ENCODE measurements around the gene TMEM185B. TPM values are rescaled to one million over a fixed set of nuclear protein-coding genes. Genes with fewer than 3 reads are reported as not detected.

TMEM185B gene
- total RNA-seq, 6 donors from 2014 or later = 15.3 to 29.3 (median 25.5) TPM

DNA sequence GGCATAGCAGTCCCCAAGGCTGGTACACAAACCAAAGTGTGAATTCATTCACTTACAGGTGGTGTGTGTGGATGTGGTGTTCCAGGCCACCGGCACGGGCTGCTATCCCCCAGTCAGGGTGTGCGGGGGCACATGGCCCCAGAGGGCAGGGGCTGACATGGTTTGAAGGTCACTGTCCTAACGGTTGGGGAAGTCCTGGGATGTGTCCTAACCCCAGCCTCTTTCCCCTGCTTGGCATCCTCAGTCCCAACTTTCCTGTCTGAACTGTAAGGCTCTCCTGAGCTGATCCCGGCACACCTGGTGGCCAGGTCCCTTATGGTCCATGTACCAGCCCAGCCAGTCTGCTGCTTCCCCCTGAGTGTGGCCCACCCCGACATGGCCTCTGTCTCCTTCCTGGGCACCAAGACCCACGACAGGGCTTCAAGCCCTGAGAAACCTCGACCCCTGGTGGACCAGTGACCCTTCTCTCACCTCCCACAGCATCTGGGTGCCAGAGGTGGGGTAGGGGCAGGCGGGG is 2.4 kb upstream of the TMEM185B start:
- no peak for ATAC-seq (ENCODE audit: low FRiP score in 2 of 2)
- no peak for DNase-seq
- WGBS, 2 donors = 89 to 91% methylated on average over 7 to 9 of the region's 9 CpGs
- Histone ChIP-seq H3K9me3 (no peaks in the 10 kb centered on the region), H3K27me3 (no peaks in the 10 kb centered on the region), H3K36me3 (no peaks in the 10 kb centered on the region), H3K4me1 (peaks cover 24 to 37% (median 30%) of the 10 kb centered on the region in 4 donors), H3K27ac (no peak overlapping the region), H3K4me3 (no peak overlapping the region)
- TF ChIP-seq POLR2A (IDR thresholded peaks at IDR 0.05) = no peak

DNA sequence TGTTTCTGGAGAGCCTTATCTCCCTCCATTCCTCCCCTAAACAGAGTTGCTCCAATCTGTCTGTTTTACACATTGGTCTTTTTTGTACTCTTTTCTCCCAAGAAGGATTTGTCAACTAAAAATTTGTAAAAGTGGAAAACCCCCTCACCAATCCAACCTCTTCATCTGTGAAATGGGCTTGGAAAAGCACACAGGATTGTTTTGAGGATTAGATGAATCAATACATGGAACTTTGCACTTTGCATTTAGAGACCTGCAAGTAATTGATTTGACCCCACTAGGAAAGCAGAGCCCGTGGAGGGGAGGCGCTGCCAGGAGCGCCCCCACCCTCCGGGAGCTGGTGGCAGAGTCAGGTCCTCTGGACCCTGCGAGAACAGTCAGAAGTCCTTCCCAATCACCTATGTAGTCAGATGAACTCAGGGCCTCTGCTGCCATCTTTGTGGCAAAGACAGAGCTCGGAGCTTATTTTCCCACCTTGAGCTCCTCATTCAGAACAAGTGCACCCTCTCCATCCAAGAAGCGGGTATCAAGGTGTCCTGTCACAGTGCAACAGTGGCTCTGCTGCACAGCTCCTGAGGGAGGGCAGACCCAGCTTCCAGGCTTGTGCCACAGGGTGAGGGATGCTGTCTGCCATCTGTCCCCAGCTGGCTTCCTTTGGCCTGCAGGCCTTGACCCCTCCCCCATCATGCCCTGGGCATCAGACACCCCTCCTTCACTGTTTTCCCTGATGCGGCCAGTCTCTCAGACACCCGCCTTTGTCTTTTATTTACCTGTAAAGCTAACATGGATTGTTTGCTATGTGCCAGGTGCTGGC is 1.7 kb upstream of the TMEM185B start:
- H3K36me3 ChIP-seq = peaks cover 0 to 5% (median 0%) of the 10 kb centered on the region in 4 donors
- peaks cover 24 to 43% (median 29%) of the 10 kb centered on the region in 4 donors for H3K4me1 ChIP-seq
- no peak overlapping the region for H3K4me3 ChIP-seq
- TF ChIP-seq POLR2AphosphoS5 (IDR thresholded peaks at IDR 0.05) (no peak), POLR2A (IDR thresholded peaks at IDR 0.05) (no peak), EP300 (IDR thresholded peaks at IDR 0.05) (no peak)
- TF ChIP-seq, protein P1, sequence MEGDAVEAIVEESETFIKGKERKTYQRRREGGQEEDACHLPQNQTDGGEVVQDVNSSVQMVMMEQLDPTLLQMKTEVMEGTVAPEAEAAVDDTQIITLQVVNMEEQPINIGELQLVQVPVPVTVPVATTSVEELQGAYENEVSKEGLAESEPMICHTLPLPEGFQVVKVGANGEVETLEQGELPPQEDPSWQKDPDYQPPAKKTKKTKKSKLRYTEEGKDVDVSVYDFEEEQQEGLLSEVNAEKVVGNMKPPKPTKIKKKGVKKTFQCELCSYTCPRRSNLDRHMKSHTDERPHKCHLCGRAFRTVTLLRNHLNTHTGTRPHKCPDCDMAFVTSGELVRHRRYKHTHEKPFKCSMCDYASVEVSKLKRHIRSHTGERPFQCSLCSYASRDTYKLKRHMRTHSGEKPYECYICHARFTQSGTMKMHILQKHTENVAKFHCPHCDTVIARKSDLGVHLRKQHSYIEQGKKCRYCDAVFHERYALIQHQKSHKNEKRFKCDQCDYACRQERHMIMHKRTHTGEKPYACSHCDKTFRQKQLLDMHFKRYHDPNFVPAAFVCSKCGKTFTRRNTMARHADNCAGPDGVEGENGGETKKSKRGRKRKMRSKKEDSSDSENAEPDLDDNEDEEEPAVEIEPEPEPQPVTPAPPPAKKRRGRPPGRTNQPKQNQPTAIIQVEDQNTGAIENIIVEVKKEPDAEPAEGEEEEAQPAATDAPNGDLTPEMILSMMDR (IDR thresholded peaks at IDR 0.05) = no peak
- no peaks in the 10 kb centered on the region for H3K9me3 ChIP-seq
- peak overlapping the region in 1 of 4 donors; percentile 97 for H3K27ac ChIP-seq
- 89 to 97% methylated on average over 6 to 9 of the region's 9 CpGs for WGBS, 2 donors
- H3K27me3 ChIP-seq = no peaks in the 10 kb centered on the region
- DNase-seq = no peak
- no peak for ATAC-seq (ENCODE audit: low FRiP score in 2 of 2)

DNA sequence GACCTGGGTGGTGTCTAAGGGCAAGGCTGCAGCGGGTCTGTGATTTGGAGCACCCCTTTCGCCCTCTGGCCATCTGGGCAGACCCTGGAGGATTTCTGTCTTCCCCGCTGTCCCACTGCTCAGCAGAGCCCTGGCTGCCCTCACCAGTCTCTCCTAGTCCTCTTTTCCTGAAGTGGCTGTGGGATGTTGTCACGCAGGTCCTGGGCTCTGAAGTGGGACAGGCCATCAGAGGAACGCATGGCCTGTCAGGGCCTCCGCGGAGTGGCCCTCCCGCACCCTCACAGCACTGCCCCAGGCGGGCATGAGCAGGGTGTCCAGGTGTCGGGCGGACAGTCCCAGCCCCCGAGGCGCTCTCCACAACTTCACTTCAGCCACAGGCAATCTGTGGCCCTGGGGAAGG is 1.1 kb upstream of the TMEM185B start:
- peak overlapping the region in 2 of 4 donors; percentile 76 to 79 for H3K4me3 ChIP-seq
- H3K27me3 ChIP-seq = no peaks in the 10 kb centered on the region
- peak overlapping the region in 3 of 4 donors; percentile 92 to 97 (median 95) for H3K27ac ChIP-seq
- DNase-seq (no peak), ATAC-seq (ENCODE audit: low FRiP score in 2 of 2) (no peak)
- H3K4me1 ChIP-seq = peaks cover 24 to 48% (median 29%) of the 10 kb centered on the region in 4 donors
- H3K9me3 ChIP-seq = no peaks in the 10 kb centered on the region
- H3K36me3 ChIP-seq = peaks cover 0 to 7% (median 0%) of the 10 kb centered on the region in 4 donors
- TF ChIP-seq POLR2A (IDR thresholded peaks at IDR 0.05) = no peak
- WGBS, 2 donors = 90 to 92% methylated on average over 12 to 13 of the region's 13 CpGs

DNA sequence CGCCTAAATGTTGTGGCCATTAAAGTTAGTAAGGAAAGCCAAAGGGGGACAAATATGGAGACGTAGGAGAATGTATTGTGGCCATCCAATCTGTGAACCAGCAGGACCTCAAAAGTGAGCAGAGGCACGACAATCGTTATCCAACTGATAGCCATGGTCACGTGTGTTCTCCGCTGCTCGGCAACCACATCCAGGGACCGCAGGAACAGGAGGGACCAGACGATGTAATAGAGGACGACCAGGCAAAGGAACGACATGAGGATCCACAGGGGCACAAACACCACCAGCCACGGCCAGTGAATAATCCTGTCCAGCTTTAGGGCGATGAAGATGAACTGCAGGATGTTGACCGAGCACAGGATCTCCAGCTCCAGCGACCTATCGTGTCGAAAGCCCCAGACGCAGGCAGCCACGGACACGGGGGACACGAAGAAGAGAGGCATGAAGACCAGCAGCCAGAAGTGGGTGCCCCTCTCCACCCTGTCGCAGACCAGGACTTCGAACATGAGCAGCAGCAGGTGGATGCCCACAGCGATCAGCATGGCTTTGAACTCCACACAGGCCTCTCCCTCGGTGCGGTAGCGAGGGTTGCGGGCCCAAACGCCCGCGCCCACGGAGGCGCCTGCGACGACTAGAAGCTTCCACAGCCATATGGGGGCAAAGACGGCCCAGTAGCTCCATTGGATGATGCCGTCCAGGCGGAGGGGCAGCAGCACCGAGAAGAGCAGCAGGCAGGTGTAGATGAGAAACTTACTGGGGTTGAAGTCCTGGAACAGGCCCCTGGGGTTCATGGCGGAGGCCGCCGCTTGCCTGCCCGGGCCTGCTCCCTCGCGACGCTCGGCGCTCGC is 790 bp downstream of the TMEM185B start:
- WGBS, 2 donors = 89 to 91% methylated on average over 40 to 49 of the region's 49 CpGs
- peak overlapping the region; percentile 87 to 97 (median 94) for H3K27ac ChIP-seq

DNA sequence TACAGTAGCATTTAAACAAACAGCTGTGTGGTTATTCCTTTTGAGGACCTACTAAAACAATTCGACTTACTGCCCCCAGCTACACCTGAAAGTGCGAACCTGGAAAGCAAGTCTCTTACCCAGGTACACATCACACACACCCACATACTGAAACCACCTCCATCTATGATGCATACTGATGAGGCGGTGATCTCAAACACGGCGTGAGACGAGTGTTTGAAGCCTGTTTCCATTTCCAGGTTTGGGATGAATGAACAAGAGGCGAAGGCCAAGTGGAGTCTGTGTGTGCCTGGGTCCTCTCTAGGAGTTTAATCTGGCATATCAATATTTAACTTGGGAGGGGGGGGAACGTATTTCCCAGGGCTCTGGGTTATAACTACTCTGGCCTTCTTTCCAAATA is 1.6 kb downstream of the TMEM185B start:
- H3K4me1 ChIP-seq = peaks cover 24 to 48% (median 29%) of the 10 kb centered on the region in 4 donors
- H3K36me3 ChIP-seq = peaks cover 0 to 19% (median 0%) of the 10 kb centered on the region in 4 donors
- H3K4me3 ChIP-seq = no peak overlapping the region
- no peaks in the 10 kb centered on the region for H3K9me3 ChIP-seq
- no peak for ATAC-seq (ENCODE audit: low FRiP score in 2 of 2)
- H3K27ac ChIP-seq = no peak overlapping the region
- TF ChIP-seq EP300 (IDR thresholded peaks at IDR 0.05) (no peak), POLR2A (IDR thresholded peaks at IDR 0.05) (no peak), POLR2AphosphoS5 (IDR thresholded peaks at IDR 0.05) (no peak)
- TF ChIP-seq, protein P1 (IDR thresholded peaks at IDR 0.05) = no peak
- H3K27me3 ChIP-seq = no peaks in the 10 kb centered on the region
- WGBS, 2 donors = 94 to 95% methylated on average over 8 of the region's 8 CpGs
- DNase-seq = no peak

More for the DNA sequence above, 790 bp downstream of the TMEM185B start:
- peak overlapping the region; percentile 74 to 85 (median 78) for H3K4me3 ChIP-seq
- H3K27me3 ChIP-seq = no peaks in the 10 kb centered on the region
- H3K9me3 ChIP-seq = no peaks in the 10 kb centered on the region
- no peak for ATAC-seq (ENCODE audit: low FRiP score in 2 of 2)
- H3K4me1 ChIP-seq = peaks cover 24 to 48% (median 29%) of the 10 kb centered on the region in 4 donors
- DNase-seq = no peak
- H3K36me3 ChIP-seq = peaks cover 0 to 19% (median 0%) of the 10 kb centered on the region in 4 donors
- TF ChIP-seq, protein P1 (IDR thresholded peaks at IDR 0.05) = no peak
- TF ChIP-seq POLR2AphosphoS5 (IDR thresholded peaks at IDR 0.05) (no peak), EP300 (IDR thresholded peaks at IDR 0.05) (no peak), POLR2A (IDR thresholded peaks at IDR 0.05) (no peak)

Measured in upper lobe of left lung (tissue), 6 donors.